Nephron progenitor cell (in vitro differentiated cells): Measurements from ENCODE around the gene FRMD4A.

Experiments
- DNase-seq: peaks from one replicate; pipeline ENCODE4 v3.0.0; 2021
- H3K27ac Mint-ChIP-seq: 2 replicates; pipeline ENCODE4 v1.8.0; 2021; ENCODE audit warnings: mild to moderate bottlenecking, moderate library complexity, mixed read lengths
- H3K27me3 Mint-ChIP-seq: 2 replicates; pipeline ENCODE4 v1.8.0; 2021; ENCODE audit warnings: mild to moderate bottlenecking, low read depth, mixed read lengths; ENCODE audit not compliant: poor library complexity
- H3K36me3 Mint-ChIP-seq: 2 replicates; pipeline ENCODE4 v1.8.0; 2021; ENCODE audit warnings: low read depth, mixed read lengths
- H3K4me1 Mint-ChIP-seq: 2 replicates; pipeline ENCODE4 v1.8.0; 2021; ENCODE audit warnings: mixed read lengths
- H3K4me3 Mint-ChIP-seq: 2 replicates; pipeline ENCODE4 v1.8.0; 2021; ENCODE audit warnings: mild to moderate bottlenecking, moderate library complexity, mixed read lengths
- H3K9me3 Mint-ChIP-seq: 2 replicates; pipeline ENCODE4 v1.8.0; 2021; ENCODE audit warnings: mild to moderate bottlenecking, moderate library complexity, mixed read lengths
- TF ChIP-seq, protein P1 (sequence below): fragments of 200-600 bp; sonication (generic); IDR thresholded peaks from 2 replicates; pipeline ENCODE4 v1.5.0; 2021; ENCODE audit warnings: antibody characterized with exemption

The FRMD4A gene

DNA sequence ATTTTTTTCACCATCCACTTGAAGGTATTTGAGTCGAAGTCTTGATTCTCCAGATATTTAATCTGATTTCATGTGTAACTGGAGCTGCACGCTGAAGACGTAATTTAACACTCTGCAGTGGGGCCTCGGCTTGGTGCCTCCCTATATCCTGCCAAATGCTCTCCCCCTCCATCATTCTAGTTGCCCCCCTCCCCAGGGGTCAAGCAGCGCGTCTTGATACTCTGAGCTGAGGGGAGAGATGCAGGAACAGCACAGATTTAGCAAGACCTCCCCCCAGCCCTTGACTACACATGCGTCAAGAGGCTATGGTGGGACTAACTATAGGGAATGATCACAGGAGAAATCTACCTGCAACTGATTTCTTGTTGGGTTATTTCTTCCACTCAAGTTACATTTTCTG, 658.2 kb downstream of the FRMD4A start:
- DNase-seq = peak; percentile 60
- Mint-ChIP-seq H3K27ac (peak overlapping the region; percentile 97), H3K27me3 (no peaks in the 10 kb centered on the region), H3K9me3 (no peaks in the 10 kb centered on the region), H3K36me3 (peaks cover 69% of the 10 kb centered on the region), H3K4me3 (peak overlapping the region; percentile 61), H3K4me1 (peaks cover 70% of the 10 kb centered on the region)
- TF ChIP-seq, protein P1, sequence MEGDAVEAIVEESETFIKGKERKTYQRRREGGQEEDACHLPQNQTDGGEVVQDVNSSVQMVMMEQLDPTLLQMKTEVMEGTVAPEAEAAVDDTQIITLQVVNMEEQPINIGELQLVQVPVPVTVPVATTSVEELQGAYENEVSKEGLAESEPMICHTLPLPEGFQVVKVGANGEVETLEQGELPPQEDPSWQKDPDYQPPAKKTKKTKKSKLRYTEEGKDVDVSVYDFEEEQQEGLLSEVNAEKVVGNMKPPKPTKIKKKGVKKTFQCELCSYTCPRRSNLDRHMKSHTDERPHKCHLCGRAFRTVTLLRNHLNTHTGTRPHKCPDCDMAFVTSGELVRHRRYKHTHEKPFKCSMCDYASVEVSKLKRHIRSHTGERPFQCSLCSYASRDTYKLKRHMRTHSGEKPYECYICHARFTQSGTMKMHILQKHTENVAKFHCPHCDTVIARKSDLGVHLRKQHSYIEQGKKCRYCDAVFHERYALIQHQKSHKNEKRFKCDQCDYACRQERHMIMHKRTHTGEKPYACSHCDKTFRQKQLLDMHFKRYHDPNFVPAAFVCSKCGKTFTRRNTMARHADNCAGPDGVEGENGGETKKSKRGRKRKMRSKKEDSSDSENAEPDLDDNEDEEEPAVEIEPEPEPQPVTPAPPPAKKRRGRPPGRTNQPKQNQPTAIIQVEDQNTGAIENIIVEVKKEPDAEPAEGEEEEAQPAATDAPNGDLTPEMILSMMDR = no peak

DNA sequence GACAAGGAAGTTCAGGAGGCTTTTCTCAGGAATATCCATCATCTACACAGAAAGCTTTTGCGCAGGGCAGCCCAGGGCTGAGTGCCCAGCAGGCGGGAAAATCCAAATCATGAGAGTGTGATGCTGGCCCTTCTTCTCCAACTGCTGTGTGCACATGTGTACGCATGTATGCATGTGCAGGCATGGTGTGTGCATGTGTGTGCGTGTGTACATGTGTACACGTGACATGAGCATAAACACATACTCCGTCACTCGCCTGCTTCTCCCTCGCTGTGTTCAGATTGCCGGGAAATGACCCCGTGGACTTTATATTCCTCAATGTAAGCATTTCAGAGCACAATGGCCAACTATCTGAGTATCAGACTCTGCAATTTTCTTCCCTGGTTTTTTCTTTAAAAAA, 658.8 kb downstream of the FRMD4A start:
- H3K27me3 Mint-ChIP-seq = no peaks in the 10 kb centered on the region
- H3K4me1 Mint-ChIP-seq = peaks cover 63% of the 10 kb centered on the region
- DNase-seq = no peak
- H3K9me3 Mint-ChIP-seq = no peaks in the 10 kb centered on the region
- peaks cover 69% of the 10 kb centered on the region for H3K36me3 Mint-ChIP-seq
- peak overlapping the region; percentile 97 for H3K27ac Mint-ChIP-seq
- no peak overlapping the region for H3K4me3 Mint-ChIP-seq
- TF ChIP-seq, protein P1 = no peak

DNA sequence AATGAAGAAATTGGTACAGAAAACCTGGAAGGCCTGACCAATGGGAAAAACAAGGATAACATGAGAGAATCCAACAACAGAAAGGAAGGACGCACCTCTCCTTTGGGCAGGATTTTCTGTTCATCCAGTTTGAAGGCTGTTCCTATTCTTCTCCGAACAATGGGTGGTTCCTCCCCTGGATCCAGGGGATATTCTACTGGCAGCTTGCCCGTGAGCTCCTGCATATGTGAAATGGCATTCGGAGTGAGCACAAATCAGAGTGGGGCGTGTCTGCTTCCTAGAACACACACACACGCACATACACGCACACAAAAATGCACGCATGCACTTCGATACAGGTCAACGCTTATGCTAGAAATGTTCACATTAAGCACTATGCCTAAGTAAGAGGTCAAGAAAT, 660.4 kb downstream of the FRMD4A start:
- H3K36me3 Mint-ChIP-seq = peaks cover 78% of the 10 kb centered on the region

GRCh38 chr10:13669901-13670300, 660.8 kb downstream of the FRMD4A start:
- H3K27me3 Mint-ChIP-seq = no peaks in the 10 kb centered on the region
- peaks cover 54% of the 10 kb centered on the region for H3K4me1 Mint-ChIP-seq
- no peak overlapping the region for H3K4me3 Mint-ChIP-seq
- H3K36me3 Mint-ChIP-seq = peaks cover 79% of the 10 kb centered on the region
- no peak for DNase-seq
- H3K9me3 Mint-ChIP-seq = no peaks in the 10 kb centered on the region
- TF ChIP-seq, protein P1 = no peak
- peak overlapping the region; percentile 87 for H3K27ac Mint-ChIP-seq

More for the DNA sequence above, 660.4 kb downstream of the FRMD4A start:
- no peak for DNase-seq
- no peaks in the 10 kb centered on the region for H3K9me3 Mint-ChIP-seq
- H3K27ac Mint-ChIP-seq = peak overlapping the region; percentile 87
- TF ChIP-seq, protein P1 = no peak
- peaks cover 58% of the 10 kb centered on the region for H3K4me1 Mint-ChIP-seq
- H3K27me3 Mint-ChIP-seq = no peaks in the 10 kb centered on the region
- no peak overlapping the region for H3K4me3 Mint-ChIP-seq

GRCh38 chr10:13669182-13669855, 661.4 kb downstream of the FRMD4A start:
- Mint-ChIP-seq H3K27ac (peak overlapping the region; percentile 87), H3K4me1 (peaks cover 48% of the 10 kb centered on the region), H3K27me3 (no peaks in the 10 kb centered on the region), H3K4me3 (no peak overlapping the region), H3K36me3 (peaks cover 78% of the 10 kb centered on the region), H3K9me3 (no peaks in the 10 kb centered on the region)
- TF ChIP-seq, protein P1 = no peak
- no peak for DNase-seq

GRCh38 chr10:13668126-13668525, 662.6 kb downstream of the FRMD4A start:
- no peak for DNase-seq
- Mint-ChIP-seq H3K9me3 (no peaks in the 10 kb centered on the region), H3K36me3 (peaks cover 85% of the 10 kb centered on the region), H3K4me3 (no peak overlapping the region), H3K27me3 (no peaks in the 10 kb centered on the region), H3K27ac (peak overlapping the region; percentile 92), H3K4me1 (peaks cover 36% of the 10 kb centered on the region)
- TF ChIP-seq, protein P1 = no peak
